Subcutaneous abdominal adipose tissue (tissue), 5 donors: ENCODE results near the gene MMD.
"Not testable (repeated sequence)": the region's sequence is repeated elsewhere in the genome, so short reads cannot be mapped to it uniquely, and the experiment has no call there.

Experiments
- H3K27ac ChIP-seq: one replicate; pipeline ENCODE4 v1.7.0; 2013; ENCODE audit warnings: low read depth, mild to moderate bottlenecking, inconsistent platforms, low read length, moderate library complexity
- H3K27me3 ChIP-seq, 5 donors: one replicate each; pipeline ENCODE4 v1.7.0; 2013; ENCODE audit warnings: low read length in 5 of 5, inconsistent platforms in 1 of 5; ENCODE audit not compliant: control insufficient read depth in 5 of 5, insufficient read depth in 4 of 5
- H3K36me3 ChIP-seq, 5 donors: one replicate each; pipeline ENCODE4 v1.7.0; 2013; ENCODE audit warnings: low read length in 5 of 5; ENCODE audit not compliant: control insufficient read depth in 5 of 5, insufficient read depth in 5 of 5
- H3K4me1 ChIP-seq, 5 donors: one replicate each; pipeline ENCODE4 v1.7.0; 2013; ENCODE audit warnings: low read length in 5 of 5, mild to moderate bottlenecking in 3 of 5, moderate library complexity in 1 of 5; ENCODE audit not compliant: control insufficient read depth in 5 of 5, insufficient read depth in 5 of 5
- H3K4me3 ChIP-seq, 5 donors: one replicate each; pipeline ENCODE4 v1.7.0; 2013; ENCODE audit warnings: low read length in 5 of 5, low read depth in 1 of 5
- H3K9ac ChIP-seq, 5 donors: one replicate each; pipeline ENCODE4 v1.7.0; 2013; ENCODE audit warnings: low read length in 5 of 5, mild to moderate bottlenecking in 4 of 5, moderate library complexity in 3 of 5
- H3K9me3 ChIP-seq, 5 donors: one replicate each; pipeline ENCODE4 v1.7.0; 2013; ENCODE audit warnings: low read length in 5 of 5; ENCODE audit not compliant: control insufficient read depth in 5 of 5
- donor health status: healthy.
- donor health status: healthy.
- donor health status: healthy.
- donor health status: healthy.
- donor health status: healthy.

MMD gene, protein sequence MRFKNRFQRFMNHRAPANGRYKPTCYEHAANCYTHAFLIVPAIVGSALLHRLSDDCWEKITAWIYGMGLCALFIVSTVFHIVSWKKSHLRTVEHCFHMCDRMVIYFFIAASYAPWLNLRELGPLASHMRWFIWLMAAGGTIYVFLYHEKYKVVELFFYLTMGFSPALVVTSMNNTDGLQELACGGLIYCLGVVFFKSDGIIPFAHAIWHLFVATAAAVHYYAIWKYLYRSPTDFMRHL

DNA sequence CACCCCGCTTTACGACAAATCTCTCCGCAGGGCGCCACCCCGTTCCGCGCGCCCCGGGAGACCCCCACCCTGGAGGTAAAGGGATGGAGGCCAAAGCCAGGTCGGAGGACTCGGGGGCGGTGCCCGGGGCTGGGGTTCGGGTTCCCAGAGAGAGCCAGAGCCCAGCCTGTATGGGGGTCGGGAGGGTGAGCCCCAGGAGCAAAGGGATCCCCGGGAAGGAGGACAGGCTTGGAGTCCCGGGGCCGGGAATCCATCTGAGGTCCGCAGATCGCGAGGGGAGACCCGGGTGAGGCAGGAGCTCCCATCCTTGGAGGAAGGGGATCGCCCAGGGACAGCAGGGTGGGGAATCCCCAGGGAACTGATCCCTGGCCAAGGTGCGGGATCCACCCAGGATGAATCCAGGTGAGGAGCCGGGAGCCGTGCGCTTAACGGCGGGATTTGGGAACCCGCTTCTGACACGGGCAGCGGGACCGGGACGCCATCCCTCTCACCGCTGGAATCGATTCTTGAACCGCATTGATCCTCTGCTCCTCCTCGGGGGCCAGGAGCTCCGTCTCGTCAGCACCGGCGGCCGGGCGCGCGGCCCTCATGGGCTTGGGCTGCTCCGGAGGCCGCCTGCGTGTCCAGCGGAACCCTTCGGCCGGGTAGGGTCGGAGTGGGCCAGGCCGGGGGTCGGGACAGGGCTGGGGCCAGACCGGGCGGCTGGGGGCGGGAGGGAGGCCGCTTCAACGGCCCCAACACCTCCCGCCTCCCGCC is at the start of gene MMD:
TSS of gene MMD (minus strand) at position 657 of the 756 bp plus-strand sequence. CDS start at position 517, 140 bp downstream.
- Histone ChIP-seq H3K27ac (peak within 1 kb of the TSS; percentile 97), H3K9me3 (no peaks in the 10 kb centered on the region), H3K4me3 (peak within 1 kb of the TSS; percentile 85 to 99 (median 91)), H3K4me1 (peaks cover under 1 to 62% (median 48%) of the 10 kb centered on the region in 5 donors), H3K36me3 (no peaks in the 10 kb centered on the region), H3K9ac (peak within 1 kb of the TSS; percentile 83 to 99 (median 94)), H3K27me3 (no peaks in the 10 kb centered on the region)

DNA sequence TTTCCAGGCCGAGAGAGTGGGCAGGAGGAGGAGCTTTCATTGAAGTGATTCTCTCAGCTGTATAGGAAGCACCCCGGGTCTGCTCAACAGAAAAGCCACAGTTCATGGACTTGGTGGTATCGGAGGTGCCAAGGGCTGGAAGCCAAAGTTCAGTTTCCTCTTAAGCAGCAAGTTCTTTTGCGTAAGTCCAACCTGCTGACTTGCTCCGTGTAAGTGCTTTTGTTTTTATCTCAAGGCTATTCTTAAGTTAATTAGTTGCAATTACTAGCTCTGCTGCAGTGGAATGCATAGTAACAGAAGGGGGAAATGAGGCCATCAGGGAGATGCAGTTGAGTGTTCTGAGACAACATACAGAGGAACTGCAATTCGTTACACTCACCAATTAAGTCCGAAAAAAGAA is 45.0 kb upstream of the MMD start:
- no peaks in the 10 kb centered on the region for H3K9me3 ChIP-seq
- peaks cover 0 to 18% (median 13%) of the 10 kb centered on the region in 5 donors for H3K4me1 ChIP-seq
- H3K4me3 ChIP-seq: peak overlapping the region in 3 of 5 donors; percentile 13 to 31 (median 30)
- no peaks in the 10 kb centered on the region for H3K27me3 ChIP-seq
- no peaks in the 10 kb centered on the region for H3K36me3 ChIP-seq
- H3K9ac ChIP-seq: no peak overlapping the region
- no peak overlapping the region for H3K27ac ChIP-seq

DNA sequence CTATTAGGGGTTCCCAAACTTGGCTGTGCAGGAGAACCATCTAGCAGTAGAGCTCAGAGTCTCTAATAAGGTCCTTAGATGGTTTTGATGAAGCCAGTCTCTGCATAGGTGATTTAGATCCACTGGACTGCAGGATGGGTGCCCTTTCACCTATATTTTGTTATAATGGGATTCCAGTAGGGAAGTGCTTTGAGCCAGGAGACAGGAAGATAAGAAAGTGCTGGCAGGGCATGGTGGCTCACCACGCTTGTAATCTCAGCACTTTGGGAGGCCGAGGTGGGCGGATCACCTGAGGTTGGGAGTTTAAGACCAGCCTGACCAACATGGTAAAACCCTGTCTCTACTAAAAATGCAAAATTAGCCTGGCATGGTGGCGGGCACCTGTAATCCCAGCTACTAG is 44.1 kb upstream of the MMD start:
- H3K27me3 ChIP-seq, H3K9ac ChIP-seq, H3K27ac ChIP-seq, H3K9me3 ChIP-seq, H3K36me3 ChIP-seq, H3K4me3 ChIP-seq: not testable (repeated sequence)
- H3K4me1 ChIP-seq: peaks cover 0 to 18% (median 13%) of the 10 kb centered on the region in 5 donors

DNA sequence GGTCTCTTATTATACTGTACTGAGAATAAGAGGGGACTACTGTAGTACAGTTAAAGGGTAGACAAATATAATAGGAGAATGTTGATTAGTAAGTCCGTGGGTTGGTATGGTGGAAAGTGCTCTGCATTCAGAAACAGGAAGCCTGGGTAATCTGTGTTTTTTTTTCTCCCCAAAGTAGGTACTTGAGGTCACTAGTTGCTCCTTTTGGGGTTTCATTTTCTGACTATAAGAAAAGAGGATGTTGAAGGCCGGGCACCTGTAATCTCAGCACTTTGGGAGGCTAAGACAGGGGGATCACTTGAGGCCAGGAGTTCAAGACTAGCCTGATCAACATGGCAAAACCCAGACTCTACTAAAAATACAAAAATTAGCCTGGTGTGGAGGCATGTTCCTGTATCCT is 42.0 kb upstream of the MMD start:
- Histone ChIP-seq H3K36me3 (no peaks in the 10 kb centered on the region), H3K4me1 (peaks cover 0 to 19% (median 11%) of the 10 kb centered on the region in 5 donors), H3K27me3 (no peaks in the 10 kb centered on the region), H3K9me3 (no peaks in the 10 kb centered on the region), H3K27ac (no peak overlapping the region), H3K9ac (no peak overlapping the region), H3K4me3 (no peak overlapping the region)

- Histone ChIP-seq H3K4me1 (peaks cover 0 to 23% (median 11%) of the 10 kb centered on the region in 5 donors), H3K36me3 (no peaks in the 10 kb centered on the region), H3K9me3 (no peaks in the 10 kb centered on the region), H3K27me3 (no peaks in the 10 kb centered on the region), H3K9ac (no peak overlapping the region), H3K27ac (no peak overlapping the region), H3K4me3 (no peak overlapping the region)
Observed at GRCh38 chr17:55462711-55463110, 41.1 kb upstream of the MMD start.

DNA sequence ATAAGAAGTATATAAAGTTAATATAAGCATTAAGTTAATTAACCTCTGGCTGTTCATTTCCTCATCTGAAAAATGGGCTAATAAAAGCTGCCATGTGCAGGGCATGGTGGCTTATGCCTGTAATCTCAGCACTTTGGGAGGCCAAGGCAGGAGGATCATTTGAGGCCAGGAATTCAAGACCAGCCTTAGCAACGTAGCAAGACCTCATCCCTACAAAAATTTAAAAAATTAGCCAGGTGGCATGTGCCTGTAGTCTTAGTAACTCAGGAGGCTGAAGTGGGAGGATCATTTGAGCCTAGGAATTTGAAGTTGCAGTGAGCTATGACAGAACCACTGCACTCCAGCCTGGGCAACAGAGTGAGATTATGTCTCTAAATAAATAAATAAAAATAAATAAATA is 40.6 kb upstream of the MMD start:
- H3K36me3 ChIP-seq: no peaks in the 10 kb centered on the region
- H3K9me3 ChIP-seq: no peaks in the 10 kb centered on the region
- H3K4me3 ChIP-seq: no peak overlapping the region
- no peak overlapping the region for H3K27ac ChIP-seq
- no peaks in the 10 kb centered on the region for H3K27me3 ChIP-seq
- H3K9ac ChIP-seq: no peak overlapping the region
- H3K4me1 ChIP-seq: peaks cover 0 to 23% (median 11%) of the 10 kb centered on the region in 5 donors

DNA sequence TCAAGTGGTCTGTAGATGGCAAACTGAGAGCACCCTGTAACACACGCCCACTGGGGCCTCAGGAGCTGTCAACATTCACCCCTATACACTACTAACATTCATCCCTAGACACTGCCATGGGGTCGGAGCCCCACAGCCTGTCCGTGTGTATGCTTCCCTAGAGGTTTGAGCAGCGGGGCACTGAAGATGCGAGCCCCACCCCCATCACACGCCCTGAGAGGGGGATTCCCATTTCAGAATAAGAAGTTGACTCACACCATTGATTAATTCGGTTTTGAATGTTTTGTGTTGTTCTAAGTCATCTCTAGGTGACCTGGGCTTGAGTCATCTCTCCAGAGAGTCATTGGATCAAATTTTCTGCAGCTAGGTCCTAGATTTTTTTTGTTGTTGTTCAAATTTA is 37.3 kb upstream of the MMD start:
- peak overlapping the region; percentile 6 for H3K27ac ChIP-seq
- H3K27me3 ChIP-seq: no peaks in the 10 kb centered on the region
- H3K4me1 ChIP-seq: peaks cover 0 to 22% (median 14%) of the 10 kb centered on the region in 5 donors
- no peak overlapping the region for H3K9ac ChIP-seq
- H3K9me3 ChIP-seq: no peaks in the 10 kb centered on the region
- no peak overlapping the region for H3K4me3 ChIP-seq
- no peaks in the 10 kb centered on the region for H3K36me3 ChIP-seq

DNA sequence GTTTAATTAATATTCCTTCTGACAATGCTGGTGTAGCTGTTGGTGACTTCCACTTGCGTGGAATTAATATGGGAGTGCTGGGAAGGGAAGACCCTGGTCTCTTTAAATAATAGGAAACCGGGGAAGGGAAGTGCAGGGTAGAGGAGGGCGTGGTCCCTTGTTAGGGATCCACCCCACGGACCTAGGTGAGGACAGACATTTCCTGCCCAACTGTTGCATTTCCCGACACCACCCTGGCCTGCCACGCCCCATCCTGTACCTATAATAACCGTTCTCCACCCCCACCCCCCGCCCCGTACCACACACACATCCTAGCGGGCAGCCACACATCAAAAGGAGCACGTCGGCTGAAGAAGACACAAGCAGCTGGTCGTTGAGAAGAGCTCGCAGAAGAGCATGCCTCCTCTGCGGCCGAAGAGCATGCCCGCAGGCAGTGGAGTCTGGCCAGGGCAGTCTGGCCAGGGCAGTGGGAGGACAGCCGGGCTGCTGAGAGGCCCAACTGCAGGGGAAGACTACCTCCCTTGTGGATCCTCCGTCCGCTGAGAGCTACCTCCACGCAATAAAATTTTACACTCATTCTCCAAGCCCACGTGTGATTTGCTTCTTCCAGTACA is 36.8 kb upstream of the MMD start:
- Histone ChIP-seq H3K36me3 (no peaks in the 10 kb centered on the region), H3K4me3 (no peak overlapping the region), H3K9me3 (no peaks in the 10 kb centered on the region), H3K27me3 (no peaks in the 10 kb centered on the region), H3K27ac (no peak overlapping the region), H3K4me1 (peaks cover 0 to 26% (median 14%) of the 10 kb centered on the region in 5 donors), H3K9ac (no peak overlapping the region)

GRCh38 chr17:55456307-55457240 is 34.9 kb upstream of the MMD start:
- peaks cover 0 to 38% (median 29%) of the 10 kb centered on the region in 5 donors for H3K4me1 ChIP-seq
- H3K27me3 ChIP-seq: no peaks in the 10 kb centered on the region
- no peaks in the 10 kb centered on the region for H3K9me3 ChIP-seq
- H3K9ac ChIP-seq: no peak overlapping the region
- H3K4me3 ChIP-seq: no peak overlapping the region
- H3K36me3 ChIP-seq: no peaks in the 10 kb centered on the region
- peak overlapping the region; percentile 21 for H3K27ac ChIP-seq
